CD4-positive, alpha-beta T cell (primary cell): ENCODE results near the gene FCER1A. TPM values are rescaled to one million over a fixed set of nuclear protein-coding genes. Genes with fewer than 3 reads are reported as not detected.

ENCODE experiments used
- ATAC-seq: fragments of 200-7000 bp; cut with Tn5 transposase; one replicate; pipeline ENCODE4 v1.10.0; 2022; ENCODE audit warnings: mild to moderate bottlenecking; ENCODE audit not compliant: poor library complexity
- CTCF ChIA-PET: fragments of 350-600 bp; sonication (Branson Sonifier 250); formaldehyde crosslinking; loops from one replicate; lab custom pipeline; 2021; ENCODE audit warnings: antibody characterized with exemption, inconsistent platforms; lab: Charles Lee
- POLR2A ChIA-PET: fragments of 350-600 bp; sonication (Branson Sonifier 250); formaldehyde crosslinking; loops from one replicate; lab custom pipeline; 2021; ENCODE audit warnings: antibody characterized with exemption, inconsistent platforms; lab: Charles Lee
- DNase-seq, 14 experiments: peaks; one replicate each; pipeline ENCODE4 v3.0.0-alpha.2; 2013 to 2020; ENCODE audit warnings: mixed read lengths in 2 of 14
- H3K27ac ChIP-seq, 2 donors: one replicate each; pipeline versions ENCODE4 v1.5.1 to v1.7.0; 2013; ENCODE audit warnings: low read length in 2 of 2, low read depth in 1 of 2, mild to moderate bottlenecking in 1 of 2
- H3K27me3 ChIP-seq, 2 experiments: 1 replicate in 1 of 2; 2 replicates in 1 of 2; pipeline versions ENCODE4 v1.6.1 to v1.7.0; 2013; ENCODE audit warnings: low read length in 2 of 2, control low read depth in 1 of 2, mild to moderate bottlenecking in 1 of 2, moderate library complexity in 1 of 2; ENCODE audit not compliant: insufficient read depth in 2 of 2, control insufficient read depth in 1 of 2
- H3K36me3 ChIP-seq: one replicate; pipeline ENCODE4 v1.6.1; 2013; ENCODE audit warnings: low read length, control low read depth; ENCODE audit not compliant: insufficient read depth
- H3K4me1 ChIP-seq: one replicate; pipeline ENCODE4 v1.6.1; 2013; ENCODE audit warnings: low read length, control low read depth; ENCODE audit not compliant: insufficient read depth
- H3K4me3 ChIP-seq: one replicate; pipeline ENCODE4 v1.5.1; 2013; ENCODE audit warnings: mild to moderate bottlenecking, low read length, moderate library complexity
- H3K9me3 ChIP-seq, 2 experiments: 1 replicate in 1 of 2; 2 replicates in 1 of 2; pipeline versions ENCODE4 v1.6.1 to v1.7.0; 2013; ENCODE audit warnings: low read length in 2 of 2, mild to moderate bottlenecking in 2 of 2, control low read depth in 1 of 2, moderate library complexity in 1 of 2; ENCODE audit not compliant: control insufficient read depth in 1 of 2, insufficient read depth in 1 of 2
- H3K27ac Mint-ChIP-seq: one replicate; pipeline ENCODE4 v1.8.0; 2020; ENCODE audit warnings: mixed read lengths
- H3K27me3 Mint-ChIP-seq: one replicate; pipeline ENCODE4 v1.8.0; 2021; ENCODE audit warnings: mixed read lengths
- H3K36me3 Mint-ChIP-seq: one replicate; pipeline ENCODE4 v1.8.0; 2021; ENCODE audit warnings: low read depth, mixed read lengths
- H3K4me1 Mint-ChIP-seq: one replicate; pipeline ENCODE4 v1.8.0; 2021; ENCODE audit warnings: low read depth, mixed read lengths
- H3K4me3 Mint-ChIP-seq: one replicate; pipeline ENCODE4 v1.8.0; 2020; ENCODE audit warnings: mild to moderate bottlenecking, mixed read lengths
- H3K9me3 Mint-ChIP-seq: one replicate; pipeline ENCODE4 v1.8.0; 2020; ENCODE audit warnings: mixed read lengths
- intact Hi-C, 2 experiments: fragments of 100-400 bp; cut with DNase I in 1 of 2; cut with micrococcal nuclease in 1 of 2; formaldehyde crosslinking; loops; one replicate each; pipeline versions ENCODE4 v1.15.1 to v1.9.0; 2023 to 2025; cut with DNase I, micrococcal nuclease
- total RNA-seq, 174 experiments: library from RNA in 2 of 174; stranded (reverse) in 2 of 174; gene quantifications; one replicate each; pipeline ENCODE4 v1.2.3 and lab custom pipeline; 2021 to 2026
- TF ChIP-seq, protein P1 (sequence below): fragments of 200-600 bp; IDR thresholded peaks from one replicate; pipeline ENCODE4 v1.8.0; 2022; ENCODE audit warnings: antibody characterized with exemption, mild to moderate bottlenecking

Gene FCER1A
- total RNA-seq, 2 experiments from 2014 or later, result 0.45 to 0.60 TPM

DNA sequence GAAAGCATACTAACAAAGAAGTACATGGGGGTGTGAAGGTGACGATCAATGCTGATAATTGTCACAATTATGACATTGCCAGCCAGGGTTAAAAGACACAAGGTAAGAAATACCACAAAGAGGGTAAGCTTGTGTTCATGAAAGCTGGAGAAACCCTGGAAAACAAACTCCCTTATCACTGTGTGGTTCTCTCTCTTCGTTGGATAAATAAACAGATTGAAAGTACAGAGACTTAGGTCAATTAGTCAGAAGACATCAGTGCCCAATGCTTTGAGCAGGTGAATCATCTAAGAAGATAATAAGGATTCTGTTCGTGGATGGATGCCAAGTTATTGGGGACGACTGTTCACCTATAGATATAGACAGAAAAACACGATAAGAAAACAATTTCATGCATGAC, 22.4 kb upstream of the FCER1A start:
- Histone ChIP-seq H3K4me3 (no peak overlapping the region), H3K9me3 (no peaks in the 10 kb centered on the region), H3K4me1 (no peaks in the 10 kb centered on the region), H3K27ac (no peak overlapping the region), H3K36me3 (no peaks in the 10 kb centered on the region), H3K27me3 (peaks cover 0 to 5% of the 10 kb centered on the region in 2 experiments)
- intact Hi-C loops, result no loop called here
- H3K9me3 Mint-ChIP-seq, result no peaks in the 10 kb centered on the region
- TF ChIP-seq, protein P1, sequence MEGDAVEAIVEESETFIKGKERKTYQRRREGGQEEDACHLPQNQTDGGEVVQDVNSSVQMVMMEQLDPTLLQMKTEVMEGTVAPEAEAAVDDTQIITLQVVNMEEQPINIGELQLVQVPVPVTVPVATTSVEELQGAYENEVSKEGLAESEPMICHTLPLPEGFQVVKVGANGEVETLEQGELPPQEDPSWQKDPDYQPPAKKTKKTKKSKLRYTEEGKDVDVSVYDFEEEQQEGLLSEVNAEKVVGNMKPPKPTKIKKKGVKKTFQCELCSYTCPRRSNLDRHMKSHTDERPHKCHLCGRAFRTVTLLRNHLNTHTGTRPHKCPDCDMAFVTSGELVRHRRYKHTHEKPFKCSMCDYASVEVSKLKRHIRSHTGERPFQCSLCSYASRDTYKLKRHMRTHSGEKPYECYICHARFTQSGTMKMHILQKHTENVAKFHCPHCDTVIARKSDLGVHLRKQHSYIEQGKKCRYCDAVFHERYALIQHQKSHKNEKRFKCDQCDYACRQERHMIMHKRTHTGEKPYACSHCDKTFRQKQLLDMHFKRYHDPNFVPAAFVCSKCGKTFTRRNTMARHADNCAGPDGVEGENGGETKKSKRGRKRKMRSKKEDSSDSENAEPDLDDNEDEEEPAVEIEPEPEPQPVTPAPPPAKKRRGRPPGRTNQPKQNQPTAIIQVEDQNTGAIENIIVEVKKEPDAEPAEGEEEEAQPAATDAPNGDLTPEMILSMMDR, result no peak
- CTCF ChIA-PET, result no interaction called here
- POLR2A ChIA-PET, result no interaction called here
- peaks cover 13% of the 10 kb centered on the region for H3K27me3 Mint-ChIP-seq
- H3K27ac Mint-ChIP-seq, result no peak overlapping the region
- H3K36me3 Mint-ChIP-seq, result no peaks in the 10 kb centered on the region
- no peaks in the 10 kb centered on the region for H3K4me1 Mint-ChIP-seq
- no peak overlapping the region for H3K4me3 Mint-ChIP-seq
- DNase-seq, result no peak
- ATAC-seq, result no peak

DNA sequence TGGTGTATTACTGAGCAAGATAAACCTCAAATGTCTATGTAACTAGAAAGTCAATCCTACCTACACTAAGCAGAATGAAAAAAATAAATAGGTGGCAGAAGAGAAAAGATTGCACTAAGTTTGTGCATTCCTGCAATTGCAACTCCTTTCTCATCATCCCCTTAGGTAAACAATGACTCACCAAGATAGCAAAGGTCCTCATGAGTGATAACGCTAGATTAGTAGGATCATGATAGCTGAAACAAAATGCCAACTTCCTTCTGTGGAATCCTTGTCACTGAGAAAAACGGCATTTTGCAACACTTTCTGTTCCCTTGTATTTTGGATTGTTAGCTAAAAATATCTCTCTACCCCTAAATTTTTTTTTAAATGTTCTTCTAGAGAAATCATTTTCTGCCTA, 20.0 kb upstream of the FCER1A start:
- Mint-ChIP-seq H3K36me3 (no peaks in the 10 kb centered on the region), H3K4me1 (no peaks in the 10 kb centered on the region), H3K9me3 (no peaks in the 10 kb centered on the region), H3K4me3 (no peak overlapping the region), H3K27ac (no peak overlapping the region), H3K27me3 (peaks cover 16% of the 10 kb centered on the region)
- TF ChIP-seq, protein P1, result no peak
- Histone ChIP-seq H3K27ac (no peak overlapping the region), H3K36me3 (no peaks in the 10 kb centered on the region), H3K27me3 (peaks cover 0 to 5% of the 10 kb centered on the region in 2 experiments), H3K4me3 (no peak overlapping the region), H3K9me3 (no peaks in the 10 kb centered on the region), H3K4me1 (no peaks in the 10 kb centered on the region)
- no peak for DNase-seq
- ATAC-seq, result no peak
- ChIA-PET CTCF (no interaction called here), POLR2A (no interaction called here)
- intact Hi-C loops, result no loop called here

DNA sequence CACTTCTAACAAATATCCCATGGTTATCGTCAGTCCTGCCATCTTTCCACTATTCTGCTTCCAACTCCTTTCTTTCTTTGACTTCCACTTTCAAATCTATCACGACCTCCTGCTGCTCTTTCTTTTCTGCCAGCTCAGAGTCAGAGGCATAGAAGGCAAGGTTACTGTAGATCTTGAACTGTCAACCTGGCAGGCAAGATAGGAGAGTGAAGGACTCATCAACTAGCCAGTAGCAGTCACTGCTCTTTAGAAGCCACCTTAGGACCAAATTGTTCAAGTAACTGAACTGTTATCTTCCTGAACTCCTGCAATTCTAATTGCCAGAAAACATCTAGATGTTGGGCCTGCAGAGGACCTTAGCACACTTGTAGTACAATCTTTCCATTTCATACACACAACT, 13.1 kb upstream of the FCER1A start:
- H3K27ac Mint-ChIP-seq, result no peak overlapping the region
- H3K9me3 Mint-ChIP-seq, result no peaks in the 10 kb centered on the region
- H3K4me1 ChIP-seq, result no peaks in the 10 kb centered on the region
- H3K27ac ChIP-seq, result no peak overlapping the region
- no peaks in the 10 kb centered on the region for H3K36me3 ChIP-seq
- H3K27me3 ChIP-seq, result peaks cover 0 to 2% of the 10 kb centered on the region in 2 experiments
- no peak for DNase-seq
- no peak for ATAC-seq
- intact Hi-C loops, result no loop called here
- H3K9me3 ChIP-seq, result no peaks in the 10 kb centered on the region
- no peak overlapping the region for H3K4me3 ChIP-seq
- TF ChIP-seq, protein P1, result no peak
- H3K36me3 Mint-ChIP-seq, result no peaks in the 10 kb centered on the region
- H3K4me1 Mint-ChIP-seq, result no peaks in the 10 kb centered on the region
- ChIA-PET POLR2A (no interaction called here), CTCF (no interaction called here)
- peaks cover 5% of the 10 kb centered on the region for H3K27me3 Mint-ChIP-seq
- H3K4me3 Mint-ChIP-seq, result no peak overlapping the region
